Mesendoderm (in vitro differentiated cells): ENCODE data around the gene NSL1.
A peak's percentile ranks its signal among the peaks of the same experiment; 100 is the strongest.

Experiments
- DNase-seq: peaks from one replicate; pipeline ENCODE4 v3.0.0; 2013
- H2AK5ac ChIP-seq: 2 replicates; pipeline ENCODE4 v1.6.1; 2013; ENCODE audit warnings: low read length, inconsistent platforms
- H2BK120ac ChIP-seq: 2 replicates; pipeline ENCODE4 v1.6.1; 2013; ENCODE audit warnings: low read depth, mild to moderate bottlenecking, low read length, moderate library complexity, mixed read lengths
- H2BK15ac ChIP-seq: replicated peaks from 2 replicates; pipeline ENCODE4 v1.6.1; 2013; ENCODE audit warnings: low read depth, mild to moderate bottlenecking, moderate library complexity
- H2BK5ac ChIP-seq: 2 replicates; pipeline ENCODE4 v1.6.1; 2013; ENCODE audit warnings: low read length, inconsistent platforms
- H3K18ac ChIP-seq: 2 replicates; pipeline ENCODE4 v1.6.1; 2013; ENCODE audit warnings: mild to moderate bottlenecking, low read length, mixed read lengths
- H3K23ac ChIP-seq: one replicate; pipeline ENCODE4 v1.6.1; 2013; ENCODE audit warnings: low read length
- H3K27ac ChIP-seq: 2 replicates; pipeline ENCODE4 v1.5.1; 2013; ENCODE audit warnings: low read depth, mild to moderate bottlenecking, inconsistent platforms, low read length, moderate library complexity
- H3K27me3 ChIP-seq: 2 replicates; pipeline ENCODE4 v1.6.1; 2013; ENCODE audit warnings: low read length, control low read depth, mild to moderate bottlenecking, inconsistent platforms; ENCODE audit not compliant: insufficient read depth, poor library complexity
- H3K36me3 ChIP-seq: 2 replicates; pipeline ENCODE4 v1.6.1; 2013; ENCODE audit warnings: low read length, inconsistent platforms; ENCODE audit not compliant: control insufficient read depth, insufficient read depth
- H3K4ac ChIP-seq: one replicate; pipeline ENCODE4 v1.6.1; 2013; ENCODE audit warnings: low read depth, mild to moderate bottlenecking, low read length, moderate library complexity
- H3K4me1 ChIP-seq: 2 replicates; pipeline ENCODE4 v1.6.1; 2013; ENCODE audit warnings: low read depth, low read length, inconsistent platforms; ENCODE audit not compliant: control insufficient read depth
- H3K4me2 ChIP-seq: 2 replicates; pipeline ENCODE4 v1.6.1; 2013; ENCODE audit warnings: low read length
- H3K4me3 ChIP-seq: 2 replicates; pipeline ENCODE4 v1.5.1; 2013; ENCODE audit warnings: mild to moderate bottlenecking, low read length
- H3K56ac ChIP-seq: one replicate; pipeline ENCODE4 v1.6.1; 2013; ENCODE audit warnings: low read length
- H3K79me1 ChIP-seq: 2 replicates; pipeline ENCODE4 v1.6.1; 2013; ENCODE audit warnings: low read length, inconsistent platforms
- H3K79me2 ChIP-seq: 2 replicates; pipeline ENCODE4 v1.6.1; 2013; ENCODE audit warnings: mild to moderate bottlenecking, low read length; ENCODE audit not compliant: control insufficient read depth, insufficient read depth
- H3K9ac ChIP-seq: 2 replicates; pipeline ENCODE4 v1.6.1; 2013; ENCODE audit warnings: low read length, inconsistent platforms
- H4K5ac ChIP-seq: one replicate; pipeline ENCODE4 v1.6.1; 2013; ENCODE audit warnings: low read length
- H4K8ac ChIP-seq: one replicate; pipeline ENCODE4 v1.6.1; 2013; ENCODE audit warnings: low read depth, mild to moderate bottlenecking, control low read depth, low read length, moderate library complexity
- WGBS: extraction: QIAGEN DNeasy Blood & Tissue Kit; methylation state at CpG from one replicate; pipeline ENCODE4 v1.1.7; 2013; ENCODE audit warnings: low lambda C conversion rate, missing lambda C conversion rate; ENCODE audit not compliant: insufficient coverage; ENCODE audit errors: extremely low coverage; 5-methylcytosine and 5-hydroxymethylcytosine counted together

NSL1 gene

GRCh38 chr1:212752252-212752933 is 39.2 kb downstream of the NSL1 start:
- Histone ChIP-seq H4K8ac (no peak overlapping the region), H3K27ac (no peak overlapping the region), H3K9ac (no peak overlapping the region), H3K4me2 (no peak overlapping the region), H4K5ac (no peak overlapping the region), H3K4me1 (no peaks in the 10 kb centered on the region), H3K27me3 (no peaks in the 10 kb centered on the region), H3K56ac (no peak overlapping the region), H3K23ac (no peak overlapping the region), H2AK5ac (no peak overlapping the region), H3K79me2 (no peaks in the 10 kb centered on the region), H3K4me3 (no peak overlapping the region), H2BK120ac (no peak overlapping the region), H3K18ac (no peak overlapping the region), H2BK5ac (no peak overlapping the region), H2BK15ac (no peak overlapping the region), H3K4ac (no peak overlapping the region), H3K79me1 (peaks cover 1% of the 10 kb centered on the region), H3K36me3 (no peaks in the 10 kb centered on the region)
- WGBS = no CpG with 5 or more reads among the region's 3 CpGs
- DNase-seq = no peak

- Histone ChIP-seq H2BK120ac (no peak overlapping the region), H3K4me3 (no peak overlapping the region), H3K79me2 (no peaks in the 10 kb centered on the region), H3K18ac (no peak overlapping the region), H2BK15ac (no peak overlapping the region), H3K56ac (no peak overlapping the region), H3K79me1 (peaks cover 4% of the 10 kb centered on the region), H3K4me1 (no peaks in the 10 kb centered on the region), H4K5ac (no peak overlapping the region), H4K8ac (no peak overlapping the region), H2BK5ac (no peak overlapping the region), H3K4ac (no peak overlapping the region), H3K23ac (no peak overlapping the region), H2AK5ac (no peak overlapping the region), H3K9ac (no peak overlapping the region), H3K36me3 (no peaks in the 10 kb centered on the region), H3K4me2 (no peak overlapping the region), H3K27ac (no peak overlapping the region), H3K27me3 (no peaks in the 10 kb centered on the region)
- WGBS = no CpG with 5 or more reads among the region's 4 CpGs
- peak; percentile 81 for DNase-seq
Measured at GRCh38 chr1:212749821-212750535, 41.6 kb downstream of the NSL1 start.

- H4K8ac ChIP-seq = no peak overlapping the region
- H3K56ac ChIP-seq = no peak overlapping the region
- H3K4me1 ChIP-seq = peaks cover 2% of the 10 kb centered on the region
- H3K18ac ChIP-seq = no peak overlapping the region
- no peaks in the 10 kb centered on the region for H3K27me3 ChIP-seq
- no CpG with 5 or more reads among the region's 3 CpGs for WGBS
- peaks cover 2% of the 10 kb centered on the region for H3K79me1 ChIP-seq
- no peak overlapping the region for H2AK5ac ChIP-seq
- H3K9ac ChIP-seq = no peak overlapping the region
- no peak overlapping the region for H3K27ac ChIP-seq
- no peak overlapping the region for H3K4me2 ChIP-seq
- no peak overlapping the region for H3K4ac ChIP-seq
- H4K5ac ChIP-seq = no peak overlapping the region
- no peak for DNase-seq
- H2BK15ac ChIP-seq = no peak overlapping the region
- H3K79me2 ChIP-seq = no peaks in the 10 kb centered on the region
- no peak overlapping the region for H2BK5ac ChIP-seq
- H3K23ac ChIP-seq = no peak overlapping the region
- H3K4me3 ChIP-seq = no peak overlapping the region
- H3K36me3 ChIP-seq = no peaks in the 10 kb centered on the region
- no peak overlapping the region for H2BK120ac ChIP-seq
Measured at GRCh38 chr1:212746546-212746945, 45.0 kb downstream of the NSL1 start.

- Histone ChIP-seq H3K9ac (no peak overlapping the region), H3K4me2 (no peak overlapping the region), H2BK5ac (no peak overlapping the region), H3K23ac (no peak overlapping the region), H3K36me3 (no peaks in the 10 kb centered on the region), H2BK120ac (no peak overlapping the region), H2BK15ac (no peak overlapping the region), H3K27ac (no peak overlapping the region), H3K79me2 (no peaks in the 10 kb centered on the region), H4K8ac (no peak overlapping the region), H3K27me3 (no peaks in the 10 kb centered on the region), H3K4ac (no peak overlapping the region), H3K18ac (no peak overlapping the region), H2AK5ac (no peak overlapping the region), H3K56ac (no peak overlapping the region), H3K4me1 (peaks cover 2% of the 10 kb centered on the region), H4K5ac (no peak overlapping the region), H3K4me3 (no peak overlapping the region), H3K79me1 (peaks cover 2% of the 10 kb centered on the region)
- no peak for DNase-seq
Measured at GRCh38 chr1:212745303-212745702, 46.3 kb downstream of the NSL1 start.

- H3K4me3 ChIP-seq = no peak overlapping the region
Measured at GRCh38 chr1:212743901-212744475, 47.6 kb downstream of the NSL1 start.

More at GRCh38 chr1:212743901-212744475, 47.6 kb downstream of the NSL1 start:
- Histone ChIP-seq H3K18ac (no peak overlapping the region), H2AK5ac (no peak overlapping the region), H4K5ac (no peak overlapping the region), H3K27ac (no peak overlapping the region), H3K56ac (no peak overlapping the region), H3K27me3 (no peaks in the 10 kb centered on the region), H3K4ac (no peak overlapping the region), H3K79me1 (peaks cover 2% of the 10 kb centered on the region), H3K23ac (no peak overlapping the region), H3K79me2 (no peaks in the 10 kb centered on the region), H4K8ac (no peak overlapping the region), H2BK5ac (no peak overlapping the region), H3K4me2 (no peak overlapping the region), H3K36me3 (no peaks in the 10 kb centered on the region), H3K4me1 (peaks cover 2% of the 10 kb centered on the region), H2BK15ac (no peak overlapping the region), H3K9ac (no peak overlapping the region), H2BK120ac (no peak overlapping the region)
- no peak for DNase-seq
- no CpG with 5 or more reads among the region's 4 CpGs for WGBS
